SK-N-SH treated with all-trans-retinoic acid at 6 μM for 48 hours (cell line): Measurements from ENCODE around the gene RCVRN.

Experiments
- ATAC-seq: fragments of 200-7000 bp; cut with Tn5 transposase; 3 replicates; pipeline ENCODE4 v1.9.1; 2020; ENCODE audit warnings: mild to moderate bottlenecking, moderate library complexity
- ARNTL ChIP-seq: fragments of 450-650 bp; formaldehyde crosslinking; IDR thresholded peaks from 2 replicates; pipeline ENCODE4 v1.5.0; 2020; ENCODE audit warnings: low read depth, mild to moderate bottlenecking, moderate library complexity, borderline replicate concordance
- BACH2 ChIP-seq: fragments of 250-450 bp; sonication (Bioruptor Pico); IDR thresholded peaks from 2 replicates; pipeline ENCODE4 v1.9.0; 2021; ENCODE audit warnings: mild to moderate bottlenecking, borderline replicate concordance
- CSDC2 ChIP-seq: fragments of 250-450 bp; sonication (Bioruptor Pico); IDR thresholded peaks from 2 replicates; pipeline ENCODE4 v1.5.0; 2020; ENCODE audit warnings: mild to moderate bottlenecking, moderate library complexity
- CSRNP3 ChIP-seq: fragments of 250-450 bp; sonication (Bioruptor Pico); IDR thresholded peaks from 2 replicates; pipeline ENCODE4 v1.5.1; 2021; ENCODE audit warnings: mild to moderate bottlenecking, moderate library complexity
- ESRRG ChIP-seq: fragments of 250-450 bp; sonication (Bioruptor Pico); IDR thresholded peaks from 2 replicates; pipeline ENCODE4 v1.6.1; 2021; ENCODE audit warnings: mild to moderate bottlenecking
- GLIS3 ChIP-seq: fragments of 250-450 bp; sonication (Bioruptor Pico); IDR thresholded peaks from 2 replicates; pipeline ENCODE4 v1.5.0; 2020; ENCODE audit warnings: mild to moderate bottlenecking, moderate library complexity
- ISL1 ChIP-seq: fragments of 250-450 bp; sonication (Bioruptor Pico); IDR thresholded peaks from 2 replicates; pipeline ENCODE4 v2.1.2; 2022; ENCODE audit warnings: mild to moderate bottlenecking, moderate library complexity
- OSR1 ChIP-seq: fragments of 250-450 bp; sonication (Bioruptor Pico); IDR thresholded peaks from 2 replicates; pipeline ENCODE4 v1.8.0; 2022; ENCODE audit warnings: moderate library complexity, mild to moderate bottlenecking, inconsistent platforms
- PATZ1 ChIP-seq: fragments of 250-450 bp; sonication (Bioruptor Pico); IDR thresholded peaks from 2 replicates; pipeline ENCODE4 v1.8.0; 2020; ENCODE audit warnings: mild to moderate bottlenecking, moderate library complexity, borderline replicate concordance
- POU6F1 ChIP-seq: fragments of 250-450 bp; sonication (Bioruptor Pico); IDR thresholded peaks from 2 replicates; pipeline ENCODE4 v1.8.0; 2021; ENCODE audit warnings: low read depth, mild to moderate bottlenecking, moderate library complexity, borderline replicate concordance
- PPARA ChIP-seq: fragments of 250-450 bp; sonication (Bioruptor Pico); IDR thresholded peaks from 2 replicates; pipeline ENCODE4 v1.5.0; 2020; ENCODE audit warnings: mild to moderate bottlenecking, borderline replicate concordance
- RARB ChIP-seq: fragments of 250-450 bp; sonication (Bioruptor Pico); IDR thresholded peaks from 2 replicates; pipeline ENCODE4 v1.8.0; 2021; ENCODE audit warnings: mild to moderate bottlenecking, moderate library complexity
- SNAI2 ChIP-seq: fragments of 250-450 bp; sonication (Bioruptor Pico); IDR thresholded peaks from 2 replicates; pipeline ENCODE4 v1.5.0; 2020; ENCODE audit warnings: mild to moderate bottlenecking, moderate library complexity
- TCF4 ChIP-seq: fragments of 250-450 bp; sonication (Bioruptor Pico); IDR thresholded peaks from 2 replicates; pipeline ENCODE4 v1.8.0; 2021; ENCODE audit warnings: mild to moderate bottlenecking, moderate library complexity, borderline replicate concordance
- TOX ChIP-seq: fragments of 250-450 bp; sonication (Bioruptor Pico); IDR thresholded peaks from 2 replicates; pipeline ENCODE4 v1.8.0; 2021; ENCODE audit warnings: mild to moderate bottlenecking, moderate library complexity, borderline replicate concordance
- ZC3H10 ChIP-seq: fragments of 250-450 bp; sonication (Bioruptor Pico); IDR thresholded peaks from 2 replicates; pipeline ENCODE4 v1.5.1; 2021; ENCODE audit warnings: mild to moderate bottlenecking, moderate library complexity
- ZFP3 ChIP-seq: fragments of 250-450 bp; sonication (Bioruptor Pico); IDR thresholded peaks from 2 replicates; pipeline ENCODE4 v1.5.0; 2020; ENCODE audit warnings: mild to moderate bottlenecking, moderate library complexity
- ZFP30 ChIP-seq: fragments of 450-650 bp; formaldehyde crosslinking; IDR thresholded peaks from 2 replicates; pipeline ENCODE4 v1.5.0; 2022; ENCODE audit warnings: mild to moderate bottlenecking, moderate library complexity
- ZNF565 ChIP-seq: fragments of 450-650 bp; formaldehyde crosslinking; conservative IDR thresholded peaks from 2 replicates; pipeline ENCODE4 v1.5.0; 2020; ENCODE audit warnings: low read depth, mild to moderate bottlenecking, moderate library complexity
- ZNF70 ChIP-seq: fragments of 450-650 bp; formaldehyde crosslinking; IDR thresholded peaks from 2 replicates; pipeline ENCODE4 v1.5.0; 2020; ENCODE audit warnings: mild to moderate bottlenecking, moderate library complexity
- ZNF8 ChIP-seq: fragments of 450-650 bp; formaldehyde crosslinking; IDR thresholded peaks from 2 replicates; pipeline ENCODE4 v1.5.0; 2020; ENCODE audit warnings: mild to moderate bottlenecking, moderate library complexity
- TF ChIP-seq, protein P1 (sequence below): fragments of 250-450 bp; sonication (Bioruptor Pico); IDR thresholded peaks from 2 replicates; pipeline ENCODE4 v1.5.1; 2020; ENCODE audit warnings: low read depth, mild to moderate bottlenecking, moderate library complexity
- TF ChIP-seq, protein P2 (sequence below): fragments of 250-450 bp; sonication (Bioruptor Pico); IDR thresholded peaks from 2 replicates; pipeline ENCODE4 v1.5.0; 2020; ENCODE audit warnings: mild to moderate bottlenecking, moderate library complexity

The RCVRN gene

DNA sequence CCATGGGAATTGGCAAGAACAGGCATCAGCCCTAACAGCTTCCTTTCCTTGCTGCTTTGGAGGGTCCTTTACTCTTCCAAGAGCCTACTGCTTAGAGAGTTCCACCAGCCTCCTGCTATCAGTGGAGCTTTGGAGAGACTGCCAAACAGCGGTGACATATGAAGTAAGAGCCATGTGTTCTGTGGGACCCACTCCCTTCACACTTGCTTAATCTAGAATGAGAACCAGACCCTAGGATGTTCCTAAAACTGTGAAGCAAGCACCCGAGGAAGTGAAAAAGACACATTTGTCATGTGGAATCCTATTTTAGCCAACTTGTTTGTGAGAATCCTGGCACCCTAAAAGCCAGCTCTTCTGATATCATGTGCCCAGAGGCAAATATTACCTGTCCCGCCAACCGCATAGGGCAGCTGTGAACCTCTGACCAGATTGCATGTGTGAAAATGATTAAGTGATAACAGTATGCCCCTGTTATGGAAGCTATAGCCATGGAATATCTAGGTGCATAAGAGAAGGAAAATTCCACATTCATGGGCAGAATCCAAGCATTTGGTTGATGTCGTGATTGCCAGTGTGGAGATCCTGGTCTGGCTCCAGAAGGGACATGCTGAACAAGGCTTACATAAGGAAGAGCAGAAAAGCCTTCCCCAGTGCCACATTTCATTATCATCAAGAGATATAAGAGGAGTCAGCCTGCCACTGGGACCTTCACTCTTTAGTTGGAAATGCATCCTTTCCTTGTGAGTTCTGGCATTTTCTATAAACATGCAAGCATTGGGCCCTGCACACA is 18.7 kb downstream of the RCVRN start:
- ATAC-seq, result no peak
- no peak for TF ChIP-seq ZNF565 (CRISPR knock-in tag)
- no peak for TF ChIP-seq POU6F1 (CRISPR knock-in tag)
- TF ChIP-seq, protein P1, sequence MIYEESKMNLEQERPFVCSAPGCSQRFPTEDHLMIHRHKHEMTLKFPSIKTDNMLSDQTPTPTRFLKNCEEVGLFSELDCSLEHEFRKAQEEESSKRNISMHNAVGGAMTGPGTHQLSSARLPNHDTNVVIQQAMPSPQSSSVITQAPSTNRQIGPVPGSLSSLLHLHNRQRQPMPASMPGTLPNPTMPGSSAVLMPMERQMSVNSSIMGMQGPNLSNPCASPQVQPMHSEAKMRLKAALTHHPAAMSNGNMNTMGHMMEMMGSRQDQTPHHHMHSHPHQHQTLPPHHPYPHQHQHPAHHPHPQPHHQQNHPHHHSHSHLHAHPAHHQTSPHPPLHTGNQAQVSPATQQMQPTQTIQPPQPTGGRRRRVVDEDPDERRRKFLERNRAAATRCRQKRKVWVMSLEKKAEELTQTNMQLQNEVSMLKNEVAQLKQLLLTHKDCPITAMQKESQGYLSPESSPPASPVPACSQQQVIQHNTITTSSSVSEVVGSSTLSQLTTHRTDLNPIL (CRISPR knock-in tag), result no peak
- TF ChIP-seq ESRRG (CRISPR knock-in tag), result no peak
- TF ChIP-seq ZNF70 (CRISPR knock-in tag), result no peak
- no peak for TF ChIP-seq TCF4 (CRISPR knock-in tag)
- TF ChIP-seq ARNTL (CRISPR knock-in tag), result no peak
- TF ChIP-seq PPARA (CRISPR knock-in tag), result no peak
- no peak for TF ChIP-seq PATZ1 (CRISPR knock-in tag)
- no peak for TF ChIP-seq ZC3H10
- no peak for TF ChIP-seq ZFP30 (CRISPR knock-in tag)
- no peak for TF ChIP-seq ZNF8 (CRISPR knock-in tag)
- TF ChIP-seq GLIS3, result no peak
- no peak for TF ChIP-seq CSRNP3
- no peak for TF ChIP-seq SNAI2 (CRISPR knock-in tag)
- no peak for TF ChIP-seq TOX (CRISPR knock-in tag)
- TF ChIP-seq ISL1, result no peak
- TF ChIP-seq BACH2 (CRISPR knock-in tag), result no peak
- no peak for TF ChIP-seq ZFP3 (CRISPR knock-in tag)
- TF ChIP-seq, all 23 proteins: peak for 0

- TF ChIP-seq GLIS3 (no peak), POU6F1 (CRISPR knock-in tag) (no peak)
- ATAC-seq, result no peak
Observed at GRCh38 chr17:9883451-9883850, 21.6 kb downstream of the RCVRN start.

- no peak for TF ChIP-seq PPARA (CRISPR knock-in tag)
- no peak for TF ChIP-seq TCF4 (CRISPR knock-in tag)
- TF ChIP-seq, protein P2, sequence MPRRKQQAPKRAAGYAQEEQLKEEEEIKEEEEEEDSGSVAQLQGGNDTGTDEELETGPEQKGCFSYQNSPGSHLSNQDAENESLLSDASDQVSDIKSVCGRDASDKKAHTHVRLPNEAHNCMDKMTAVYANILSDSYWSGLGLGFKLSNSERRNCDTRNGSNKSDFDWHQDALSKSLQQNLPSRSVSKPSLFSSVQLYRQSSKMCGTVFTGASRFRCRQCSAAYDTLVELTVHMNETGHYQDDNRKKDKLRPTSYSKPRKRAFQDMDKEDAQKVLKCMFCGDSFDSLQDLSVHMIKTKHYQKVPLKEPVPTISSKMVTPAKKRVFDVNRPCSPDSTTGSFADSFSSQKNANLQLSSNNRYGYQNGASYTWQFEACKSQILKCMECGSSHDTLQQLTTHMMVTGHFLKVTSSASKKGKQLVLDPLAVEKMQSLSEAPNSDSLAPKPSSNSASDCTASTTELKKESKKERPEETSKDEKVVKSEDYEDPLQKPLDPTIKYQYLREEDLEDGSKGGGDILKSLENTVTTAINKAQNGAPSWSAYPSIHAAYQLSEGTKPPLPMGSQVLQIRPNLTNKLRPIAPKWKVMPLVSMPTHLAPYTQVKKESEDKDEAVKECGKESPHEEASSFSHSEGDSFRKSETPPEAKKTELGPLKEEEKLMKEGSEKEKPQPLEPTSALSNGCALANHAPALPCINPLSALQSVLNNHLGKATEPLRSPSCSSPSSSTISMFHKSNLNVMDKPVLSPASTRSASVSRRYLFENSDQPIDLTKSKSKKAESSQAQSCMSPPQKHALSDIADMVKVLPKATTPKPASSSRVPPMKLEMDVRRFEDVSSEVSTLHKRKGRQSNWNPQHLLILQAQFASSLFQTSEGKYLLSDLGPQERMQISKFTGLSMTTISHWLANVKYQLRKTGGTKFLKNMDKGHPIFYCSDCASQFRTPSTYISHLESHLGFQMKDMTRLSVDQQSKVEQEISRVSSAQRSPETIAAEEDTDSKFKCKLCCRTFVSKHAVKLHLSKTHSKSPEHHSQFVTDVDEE (CRISPR knock-in tag), result no peak
- no peak for TF ChIP-seq CSDC2
- no peak for TF ChIP-seq OSR1 (CRISPR knock-in tag)
- no peak for TF ChIP-seq ESRRG (CRISPR knock-in tag)
- TF ChIP-seq, protein P1 (CRISPR knock-in tag), result no peak
- TF ChIP-seq POU6F1 (CRISPR knock-in tag), result no peak
- no peak for TF ChIP-seq TOX (CRISPR knock-in tag)
- no peak for TF ChIP-seq ZNF70 (CRISPR knock-in tag)
- TF ChIP-seq ZC3H10, result no peak
- TF ChIP-seq ISL1, result no peak
- TF ChIP-seq RARB (CRISPR knock-in tag), result no peak
- no peak for TF ChIP-seq ZNF8 (CRISPR knock-in tag)
- TF ChIP-seq BACH2 (CRISPR knock-in tag), result no peak
- ATAC-seq, result no peak
Observed at GRCh38 chr17:9880582-9880999, 24.5 kb downstream of the RCVRN start.
